Measurements from ENCODE around the gene PGAP3. TPM values are rescaled to one million over a fixed set of nuclear protein-coding genes. Genes with fewer than 3 reads are reported as not detected.

Gene PGAP3
- total RNA-seq, 1 donor from 2014 or later: 12.2 TPM

DNA sequence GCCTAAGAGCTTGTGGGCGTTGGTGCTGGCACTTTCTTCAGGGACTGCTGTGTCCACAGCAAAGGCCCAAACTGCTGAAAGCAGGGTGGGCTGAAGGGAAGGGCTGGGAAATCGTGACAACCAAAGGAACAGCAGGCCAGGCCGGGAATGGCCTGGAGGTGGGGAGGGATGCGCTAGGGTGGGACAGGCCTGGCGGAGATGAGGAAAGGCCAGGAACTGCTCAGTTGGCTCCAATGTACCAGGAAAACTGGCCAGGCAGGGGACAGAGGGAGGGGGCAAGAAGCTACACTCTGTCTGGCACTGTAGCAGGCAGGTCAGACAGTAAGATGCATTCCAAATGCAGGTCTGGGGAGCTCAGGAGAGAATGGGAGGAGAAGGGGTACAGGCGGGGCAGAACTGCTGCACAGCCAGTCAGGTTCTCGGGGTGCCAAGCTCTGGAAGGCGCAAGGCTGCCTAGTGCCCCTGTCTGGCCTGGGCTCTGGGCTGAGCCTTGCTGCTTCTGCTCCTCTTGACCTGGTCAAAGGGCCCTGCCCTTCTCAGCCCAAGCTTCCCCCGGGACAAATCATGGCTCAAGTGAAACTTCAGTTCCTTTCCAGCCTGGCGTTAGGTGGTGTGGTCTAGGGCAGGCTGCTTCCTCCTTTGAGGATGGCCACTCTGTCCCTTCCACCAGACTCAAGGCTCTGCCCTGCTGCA is 12.3 kb downstream of the PGAP3 start:
- no peak overlapping the region for H3K27ac Mint-ChIP-seq (ENCODE audit: unreplicated experiment)
- no peaks in the 10 kb centered on the region for H3K36me3 ChIP-seq (ENCODE audit: insufficient read depth, low read length)
- H3K4me1 ChIP-seq (ENCODE audit: insufficient read depth, low read length): no peaks in the 10 kb centered on the region
- H3K4me3 ChIP-seq (ENCODE audit: insufficient read depth, low read depth, low read length): no peak overlapping the region
- DNase-seq (ENCODE audit: low read depth): no peak
- H2AFZ ChIP-seq (ENCODE audit: low read depth, low read length): no peak overlapping the region
- peaks cover 3% of the 10 kb centered on the region for H3K4me1 Mint-ChIP-seq (ENCODE audit: low read depth, unreplicated experiment)
- FAIRE-seq: no peak
- H3K36me3 Mint-ChIP-seq (ENCODE audit: low read depth, unreplicated experiment): peaks cover 7% of the 10 kb centered on the region
- no peak overlapping the region for H3K4me3 Mint-ChIP-seq (ENCODE audit: unreplicated experiment)
- H3K27me3 ChIP-seq (ENCODE audit: insufficient read depth, low read length): peaks cover 15% of the 10 kb centered on the region
- H3K27me3 Mint-ChIP-seq (ENCODE audit: low read depth, unreplicated experiment): peaks cover 41% of the 10 kb centered on the region
- no peak overlapping the region for H3K27ac ChIP-seq (ENCODE audit: low read depth, low read length)
- H3K79me2 ChIP-seq (ENCODE audit: insufficient read depth, low read length): no peaks in the 10 kb centered on the region
- no peak overlapping the region for H3K9ac ChIP-seq (ENCODE audit: low read length)
- no peaks in the 10 kb centered on the region for H4K20me1 ChIP-seq (ENCODE audit: insufficient read depth, low read length)
- no peak for TF ChIP-seq EZH2 (IDR thresholded peaks at IDR 0.05; ENCODE audit: insufficient read depth, low read length)
- TF ChIP-seq, protein P1, sequence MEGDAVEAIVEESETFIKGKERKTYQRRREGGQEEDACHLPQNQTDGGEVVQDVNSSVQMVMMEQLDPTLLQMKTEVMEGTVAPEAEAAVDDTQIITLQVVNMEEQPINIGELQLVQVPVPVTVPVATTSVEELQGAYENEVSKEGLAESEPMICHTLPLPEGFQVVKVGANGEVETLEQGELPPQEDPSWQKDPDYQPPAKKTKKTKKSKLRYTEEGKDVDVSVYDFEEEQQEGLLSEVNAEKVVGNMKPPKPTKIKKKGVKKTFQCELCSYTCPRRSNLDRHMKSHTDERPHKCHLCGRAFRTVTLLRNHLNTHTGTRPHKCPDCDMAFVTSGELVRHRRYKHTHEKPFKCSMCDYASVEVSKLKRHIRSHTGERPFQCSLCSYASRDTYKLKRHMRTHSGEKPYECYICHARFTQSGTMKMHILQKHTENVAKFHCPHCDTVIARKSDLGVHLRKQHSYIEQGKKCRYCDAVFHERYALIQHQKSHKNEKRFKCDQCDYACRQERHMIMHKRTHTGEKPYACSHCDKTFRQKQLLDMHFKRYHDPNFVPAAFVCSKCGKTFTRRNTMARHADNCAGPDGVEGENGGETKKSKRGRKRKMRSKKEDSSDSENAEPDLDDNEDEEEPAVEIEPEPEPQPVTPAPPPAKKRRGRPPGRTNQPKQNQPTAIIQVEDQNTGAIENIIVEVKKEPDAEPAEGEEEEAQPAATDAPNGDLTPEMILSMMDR (IDR thresholded peaks at IDR 0.05; ENCODE audit: insufficient read depth, low read depth, low read length): no peak
- H3K9me3 ChIP-seq (ENCODE audit: insufficient read depth, low read depth, low read length): no peaks in the 10 kb centered on the region
- H3K4me2 ChIP-seq (ENCODE audit: low read length): no peak overlapping the region
- no peaks in the 10 kb centered on the region for H3K9me3 Mint-ChIP-seq (ENCODE audit: unreplicated experiment)

DNA sequence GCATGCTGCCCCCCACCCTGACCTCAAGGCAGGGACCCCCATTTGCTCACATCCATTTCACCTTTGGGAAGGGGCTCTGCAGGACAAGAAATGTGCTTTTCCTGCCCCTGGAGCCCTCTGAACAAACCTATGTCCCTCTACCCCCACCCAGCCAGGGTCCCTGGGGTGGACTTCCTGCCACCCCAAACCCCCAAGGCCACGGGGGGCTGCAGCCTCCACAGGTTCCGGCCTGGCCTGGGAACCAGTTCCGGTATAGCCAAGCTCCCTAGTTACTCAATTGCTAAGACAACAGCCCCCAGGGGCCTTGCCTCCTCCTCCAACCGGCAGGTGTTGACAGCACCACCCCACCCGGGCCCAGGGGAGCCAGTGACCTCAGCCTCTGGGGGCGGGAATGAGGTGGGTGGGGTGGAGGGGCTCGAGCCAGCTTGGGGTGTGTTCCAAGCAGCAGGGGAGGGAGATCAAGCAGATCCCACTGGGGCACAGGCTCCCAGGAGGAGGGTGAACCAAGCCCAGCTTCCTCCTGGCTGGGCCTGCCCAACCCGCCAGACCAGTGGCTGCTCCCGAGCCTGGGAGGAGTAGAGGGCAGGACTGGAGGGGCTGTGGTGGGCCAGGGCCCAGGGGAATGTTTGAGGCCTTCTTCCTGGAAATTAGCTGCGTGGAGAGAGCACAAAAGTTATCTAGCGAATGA is 13.0 kb downstream of the PGAP3 start:
- no peak overlapping the region for H2AFZ ChIP-seq (ENCODE audit: low read depth, low read length)

More for the DNA sequence above, 13.0 kb downstream of the PGAP3 start:
- Mint-ChIP-seq H3K27me3 (ENCODE audit: low read depth, unreplicated experiment) (peaks cover 43% of the 10 kb centered on the region), H3K36me3 (ENCODE audit: low read depth, unreplicated experiment) (peaks cover 6% of the 10 kb centered on the region), H3K9me3 (ENCODE audit: unreplicated experiment) (no peaks in the 10 kb centered on the region), H3K27ac (ENCODE audit: unreplicated experiment) (no peak overlapping the region), H3K4me1 (ENCODE audit: low read depth, unreplicated experiment) (peaks cover 3% of the 10 kb centered on the region), H3K4me3 (ENCODE audit: unreplicated experiment) (no peak overlapping the region)
- Histone ChIP-seq H3K79me2 (ENCODE audit: insufficient read depth, low read length) (no peaks in the 10 kb centered on the region), H3K27ac (ENCODE audit: low read depth, low read length) (no peak overlapping the region), H3K9me3 (ENCODE audit: insufficient read depth, low read depth, low read length) (no peaks in the 10 kb centered on the region), H3K4me3 (ENCODE audit: insufficient read depth, low read depth, low read length) (no peak overlapping the region), H3K4me2 (ENCODE audit: low read length) (no peak overlapping the region), H3K27me3 (ENCODE audit: insufficient read depth, low read length) (peaks cover 15% of the 10 kb centered on the region), H3K9ac (ENCODE audit: low read length) (no peak overlapping the region), H3K36me3 (ENCODE audit: insufficient read depth, low read length) (no peaks in the 10 kb centered on the region), H3K4me1 (ENCODE audit: insufficient read depth, low read length) (no peaks in the 10 kb centered on the region), H4K20me1 (ENCODE audit: insufficient read depth, low read length) (no peaks in the 10 kb centered on the region)
- TF ChIP-seq, protein P1 (IDR thresholded peaks at IDR 0.05; ENCODE audit: insufficient read depth, low read depth, low read length): no peak
- TF ChIP-seq EZH2 (IDR thresholded peaks at IDR 0.05; ENCODE audit: insufficient read depth, low read length): no peak
- no peak for DNase-seq (ENCODE audit: low read depth)
- no peak for FAIRE-seq
